Prostate gland (tissue), 2 donors: ENCODE results near the gene NKX1-1. TPM values are rescaled to one million over a fixed set of nuclear protein-coding genes. Genes with fewer than 3 reads are reported as not detected.

Experiments used
- DNase-seq: peaks from one replicate; pipeline ENCODE4 v3.0.0-alpha.2; 2019; ENCODE audit warnings: low spot score
- H3K27ac ChIP-seq, 2 donors: fragments of 200-600 bp; sonication (generic); 2 replicates each; pipeline ENCODE4 v1.5.1; 2017 to 2019
- H3K27me3 ChIP-seq: fragments of 200-600 bp; sonication (generic); replicated peaks from 2 replicates; pipeline ENCODE4 v1.5.1; 2019; ENCODE audit not compliant: insufficient read depth
- H3K36me3 ChIP-seq, 2 donors: fragments of 200-600 bp; sonication (generic); 1 replicate in 1 of 2; 2 replicates in 1 of 2; pipeline versions ENCODE4 v1.5.1 to v1.8.1; 2017 to 2019
- H3K4me1 ChIP-seq: fragments of 200-600 bp; sonication (generic); replicated peaks from 2 replicates; pipeline ENCODE4 v1.5.1; 2019
- H3K4me3 ChIP-seq, 2 donors: fragments of 200-600 bp; sonication (generic); 2 replicates each; pipeline ENCODE4 v1.5.1; 2017 to 2019
- H3K9me3 ChIP-seq: fragments of 200-600 bp; sonication (generic); 2 replicates; pipeline ENCODE4 v1.5.1; 2017
- CTCF ChIP-seq, 4 experiments: fragments of 200-600 bp in 2 of 4; fragments of 450-650 bp in 2 of 4; sonication (generic) in 2 of 4; IDR thresholded peaks; 1 replicate in 3 of 4; 2 replicates in 1 of 4; pipeline ENCODE4 v1.5.1; 2016 to 2019; ENCODE audit warnings: antibody characterized with exemption in 4 of 4, mild to moderate bottlenecking in 2 of 4, moderate library complexity in 2 of 4
- POLR2A ChIP-seq: fragments of 450-650 bp; IDR thresholded peaks from one replicate; pipeline ENCODE4 v1.6.1; 2016; ENCODE audit warnings: antibody characterized with exemption, mild to moderate bottlenecking
- POLR2AphosphoS5 ChIP-seq: sonication (generic); formaldehyde crosslinking; IDR thresholded peaks from one replicate; pipeline ENCODE4 v1.6.1; 2017; ENCODE audit warnings: antibody characterized with exemption
- WGBS: methylation state at CpG from one replicate; pipeline ENCODE4 v1.1.5; 2018; 5-methylcytosine and 5-hydroxymethylcytosine counted together
- intact Hi-C: fragments of 100-400 bp; cut with DNase I; formaldehyde crosslinking; loops from one replicate; pipeline ENCODE4 v1.14.2; 2022
- total RNA-seq, 2 donors: library from RNA; depleted of rRNA; stranded (reverse); fragments of >200 nt; gene quantifications; one replicate each; pipeline ENCODE4 v1.1.0, GENCODE V29; 2016

Gene NKX1-1
- total RNA-seq, 2 donors from 2014 or later, result not detected

GRCh38 chr4:1449833-1450741, 43.8 kb upstream of the NKX1-1 start:
- Histone ChIP-seq H3K36me3 (no peaks in the 10 kb centered on the region), H3K27ac (no peak overlapping the region), H3K4me3 (no peak overlapping the region), H3K9me3 (no peaks in the 10 kb centered on the region), H3K27me3 (peaks cover 5% of the 10 kb centered on the region), H3K4me1 (no peaks in the 10 kb centered on the region)
- no peak for DNase-seq
- intact Hi-C loops, result no loop called here
- 82% methylated on average over 30 of the region's 32 CpGs for WGBS
- no peak for TF ChIP-seq CTCF (IDR thresholded peaks at IDR 0.05)
- TF ChIP-seq POLR2A, result no peak
- no peak for TF ChIP-seq POLR2AphosphoS5

- Histone ChIP-seq H3K36me3 (no peaks in the 10 kb centered on the region), H3K4me1 (no peaks in the 10 kb centered on the region), H3K27ac (no peak overlapping the region), H3K9me3 (no peaks in the 10 kb centered on the region), H3K4me3 (no peak overlapping the region), H3K27me3 (peaks cover 5% of the 10 kb centered on the region)
- no peak for DNase-seq
- 47% methylated on average over 12 of the region's 12 CpGs for WGBS
- TF ChIP-seq POLR2A (no peak), CTCF (IDR thresholded peaks at IDR 0.05) (no peak), POLR2AphosphoS5 (no peak)
- intact Hi-C loops, result no loop called here
These were observed 43.2 kb upstream of the NKX1-1 start for GRCh38 chr4:1449475-1449832.

GRCh38 chr4:1448589-1449420, 42.6 kb upstream of the NKX1-1 start:
- Histone ChIP-seq H3K27ac (no peak overlapping the region), H3K9me3 (no peaks in the 10 kb centered on the region), H3K27me3 (peaks cover 5% of the 10 kb centered on the region), H3K36me3 (no peaks in the 10 kb centered on the region), H3K4me3 (no peak overlapping the region), H3K4me1 (no peaks in the 10 kb centered on the region)
- intact Hi-C loops, result no loop called here
- 49% methylated on average over 28 of the region's 28 CpGs for WGBS
- no peak for DNase-seq
- no peak for TF ChIP-seq POLR2AphosphoS5

GRCh38 chr4:1447676-1448588, 41.7 kb upstream of the NKX1-1 start:
- intact Hi-C loops, result no loop called here
- DNase-seq, result no peak
- H3K27ac ChIP-seq, result no peak overlapping the region
- WGBS, result 77% methylated on average over 18 of the region's 18 CpGs
- H3K4me3 ChIP-seq, result no peak overlapping the region
- no peak for TF ChIP-seq CTCF (IDR thresholded peaks at IDR 0.05)
- no peaks in the 10 kb centered on the region for H3K9me3 ChIP-seq
- peaks cover 5% of the 10 kb centered on the region for H3K27me3 ChIP-seq
- H3K4me1 ChIP-seq, result no peaks in the 10 kb centered on the region
- H3K36me3 ChIP-seq, result no peaks in the 10 kb centered on the region
